NCI-H1436 treated with DMSO at 0.1 percent for 48 hours (cell line): ENCODE results near the gene KIRREL3.

Source experiments
- DNase-seq: peaks from one replicate; lab custom pipeline; 2025; lab: John Stamatoyannopoulos, UW

The KIRREL3 gene

GRCh38 chr11:126630893-126631798 is 369.4 kb downstream of the KIRREL3 start:
- no peak for DNase-seq

- no peak for DNase-seq
Measured at GRCh38 chr11:126630488-126630887, 370.1 kb downstream of the KIRREL3 start.

GRCh38 chr11:126628790-126629621 is 371.6 kb downstream of the KIRREL3 start:
- no peak for DNase-seq

- no peak for DNase-seq
Measured at GRCh38 chr11:126628450-126628789, 372.1 kb downstream of the KIRREL3 start.

GRCh38 chr11:126627421-126627820 is 373.1 kb downstream of the KIRREL3 start:
- DNase-seq: no peak

GRCh38 chr11:126624506-126624905 is 376.1 kb downstream of the KIRREL3 start:
- no peak for DNase-seq

GRCh38 chr11:126619516-126619915 is 381.1 kb downstream of the KIRREL3 start:
- no peak for DNase-seq

- no peak for DNase-seq
Measured at GRCh38 chr11:126615845-126616244, 384.7 kb downstream of the KIRREL3 start.

GRCh38 chr11:126613272-126613671 is 387.3 kb downstream of the KIRREL3 start:
- no peak for DNase-seq

GRCh38 chr11:126612671-126613070 is 387.9 kb downstream of the KIRREL3 start:
- no peak for DNase-seq

- DNase-seq: no peak
Measured at GRCh38 chr11:126611438-126611837, 389.1 kb downstream of the KIRREL3 start.

GRCh38 chr11:126608658-126609057 is 391.9 kb downstream of the KIRREL3 start:
- DNase-seq: no peak

GRCh38 chr11:126607776-126608541 is 392.6 kb downstream of the KIRREL3 start:
- no peak for DNase-seq

- no peak for DNase-seq
Measured at GRCh38 chr11:126607374-126607773, 393.2 kb downstream of the KIRREL3 start.

- DNase-seq: no peak
Measured at GRCh38 chr11:126606484-126606883, 394.1 kb downstream of the KIRREL3 start.

- no peak for DNase-seq
Measured at GRCh38 chr11:126604461-126604860, 396.1 kb downstream of the KIRREL3 start.

GRCh38 chr11:126603486-126603885 is 397.1 kb downstream of the KIRREL3 start:
- no peak for DNase-seq

- no peak for DNase-seq
Measured at GRCh38 chr11:126602993-126603392, 397.6 kb downstream of the KIRREL3 start.

GRCh38 chr11:126602349-126602940 is 398.1 kb downstream of the KIRREL3 start:
- no peak for DNase-seq

- DNase-seq: no peak
Measured at GRCh38 chr11:126601550-126602215, 398.9 kb downstream of the KIRREL3 start.

GRCh38 chr11:126601136-126601535 is 399.4 kb downstream of the KIRREL3 start:
- DNase-seq: no peak
